Dendritic cell treated with granulocyte-macrophage colony-stimulating factor and Interleukin-4, amounts not matched to agents 40 ng/mL and 50 ng/mL, for 4 days (primary cell): Measurements from ENCODE around the gene OTUB1.
A peak's percentile ranks its signal among the peaks of the same experiment; 100 is the strongest.

ENCODE experiments used
- H3K27ac Mint-ChIP-seq: one replicate; pipeline ENCODE4 v1.8.0; 2022; ENCODE audit warnings: mild to moderate bottlenecking, mixed read lengths
- H3K27me3 Mint-ChIP-seq: one replicate; pipeline ENCODE4 v1.8.0; 2022; ENCODE audit warnings: mild to moderate bottlenecking, mixed read lengths
- H3K36me3 Mint-ChIP-seq: one replicate; pipeline ENCODE4 v1.8.0; 2022; ENCODE audit warnings: low read depth, mixed read lengths
- H3K4me1 Mint-ChIP-seq: one replicate; pipeline ENCODE4 v1.8.0; 2022; ENCODE audit warnings: low read depth, mixed read lengths
- H3K4me3 Mint-ChIP-seq: one replicate; pipeline ENCODE4 v1.8.0; 2022; ENCODE audit warnings: mild to moderate bottlenecking, moderate library complexity, mixed read lengths
- H3K9me3 Mint-ChIP-seq: one replicate; pipeline ENCODE4 v1.8.0; 2022; ENCODE audit warnings: mixed read lengths
- intact Hi-C: fragments of 100-400 bp; cut with micrococcal nuclease; formaldehyde crosslinking; loops from one replicate; pipeline ENCODE4 v1.15.0; 2022

The OTUB1 gene

DNA sequence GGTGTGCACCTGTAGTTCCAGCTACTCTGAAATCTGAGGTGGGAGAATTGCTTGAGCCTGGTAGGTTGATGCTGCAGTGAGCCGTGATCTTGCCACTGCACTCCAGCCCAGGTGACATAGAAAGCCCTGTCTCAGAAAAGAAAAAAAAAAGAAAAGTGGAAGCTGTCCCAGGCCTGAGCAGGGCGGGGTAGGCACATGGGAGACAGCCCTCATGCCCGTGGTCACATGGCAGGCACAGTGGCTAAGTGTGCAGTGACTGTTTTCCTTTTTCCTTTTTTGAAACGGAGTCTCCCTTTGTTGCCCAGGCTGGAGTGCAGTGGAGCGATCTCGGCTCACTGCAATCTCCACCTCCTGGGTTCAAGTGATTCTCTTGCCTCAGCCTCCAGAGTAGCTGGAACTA lies 7.8 kb downstream of the OTUB1 start:
- Mint-ChIP-seq H3K4me3 (peak overlapping the region; percentile 2), H3K4me1 (peaks cover 71% of the 10 kb centered on the region), H3K36me3 (peaks cover 95% of the 10 kb centered on the region), H3K27me3 (peaks cover 18% of the 10 kb centered on the region), H3K9me3 (no peaks in the 10 kb centered on the region), H3K27ac (peak overlapping the region; percentile 71)
- intact Hi-C loops: no loop called here

DNA sequence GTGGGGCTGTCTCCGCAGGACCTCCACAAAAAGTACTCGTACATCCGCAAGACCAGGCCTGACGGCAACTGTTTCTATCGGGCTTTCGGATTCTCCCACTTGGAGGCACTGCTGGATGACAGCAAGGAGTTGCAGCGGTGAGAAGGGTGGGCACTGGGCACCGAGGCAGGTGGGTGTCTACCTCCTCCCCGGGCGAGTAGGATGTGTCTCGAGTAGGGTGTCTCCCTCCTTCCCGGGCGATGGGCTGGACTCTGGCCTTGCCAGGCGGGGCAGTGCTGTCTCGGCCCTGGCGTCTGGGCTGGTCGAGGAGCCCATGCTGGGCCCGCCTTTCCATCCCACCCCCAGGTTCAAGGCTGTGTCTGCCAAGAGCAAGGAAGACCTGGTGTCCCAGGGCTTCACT lies 10.3 kb downstream of the OTUB1 start:
- peaks cover 69% of the 10 kb centered on the region for H3K36me3 Mint-ChIP-seq
- H3K4me1 Mint-ChIP-seq: peaks cover 81% of the 10 kb centered on the region
- no peak overlapping the region for H3K27ac Mint-ChIP-seq
- H3K9me3 Mint-ChIP-seq: no peaks in the 10 kb centered on the region
- no peak overlapping the region for H3K4me3 Mint-ChIP-seq
- intact Hi-C loops: no loop called here
- H3K27me3 Mint-ChIP-seq: peaks cover 38% of the 10 kb centered on the region

DNA sequence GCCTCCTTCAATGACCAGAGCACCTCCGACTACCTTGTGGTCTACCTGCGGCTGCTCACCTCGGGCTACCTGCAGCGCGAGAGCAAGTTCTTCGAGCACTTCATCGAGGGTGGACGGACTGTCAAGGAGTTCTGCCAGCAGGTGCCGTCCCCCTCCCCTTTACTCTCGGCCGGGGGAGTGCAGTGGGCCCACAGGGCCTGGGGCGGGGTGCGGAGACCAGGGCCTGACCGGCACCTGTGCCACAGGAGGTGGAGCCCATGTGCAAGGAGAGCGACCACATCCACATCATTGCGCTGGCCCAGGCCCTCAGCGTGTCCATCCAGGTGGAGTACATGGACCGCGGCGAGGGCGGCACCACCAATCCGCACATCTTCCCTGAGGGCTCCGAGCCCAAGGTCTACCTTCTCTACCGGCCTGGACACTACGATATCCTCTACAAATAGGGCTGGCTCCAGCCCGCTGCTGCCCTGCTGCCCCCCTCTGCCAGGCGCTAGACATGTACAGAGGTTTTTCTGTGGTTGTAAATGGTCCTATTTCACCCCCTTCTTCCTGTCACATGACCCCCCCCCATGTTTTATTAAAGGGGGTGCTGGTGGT lies 11.0 kb downstream of the OTUB1 start:
- H3K27ac Mint-ChIP-seq: no peak overlapping the region
- H3K9me3 Mint-ChIP-seq: no peaks in the 10 kb centered on the region
- intact Hi-C loops: no loop called here
- peaks cover 62% of the 10 kb centered on the region for H3K36me3 Mint-ChIP-seq
- H3K27me3 Mint-ChIP-seq: peaks cover 45% of the 10 kb centered on the region
- peaks cover 81% of the 10 kb centered on the region for H3K4me1 Mint-ChIP-seq
- no peak overlapping the region for H3K4me3 Mint-ChIP-seq

DNA sequence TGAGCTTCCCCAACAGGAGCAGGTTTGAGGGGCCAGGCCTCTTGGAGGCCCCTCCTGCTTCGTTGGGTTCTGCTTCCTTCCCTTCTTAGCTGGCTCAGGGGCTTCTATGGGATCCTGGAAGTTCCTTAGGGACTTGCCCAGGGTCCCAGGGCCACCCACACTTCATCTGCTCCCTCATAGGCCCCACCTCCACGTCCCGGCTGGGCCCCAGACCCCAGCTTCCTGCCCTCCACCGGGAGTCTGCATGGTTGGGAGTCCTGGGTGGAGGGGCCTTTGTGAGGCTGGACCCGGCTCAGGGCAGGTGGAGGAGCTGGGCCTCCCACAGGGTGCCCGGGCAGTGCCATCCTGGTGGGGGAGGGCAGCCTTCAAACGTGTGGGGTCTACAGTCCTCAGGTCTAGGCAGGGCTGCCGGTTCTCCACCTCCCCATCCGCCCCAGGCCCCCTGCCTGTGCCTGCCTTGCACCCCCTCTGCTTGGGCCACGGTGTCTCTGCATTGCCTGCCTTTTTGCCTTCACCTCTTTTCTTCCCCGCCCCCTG lies 11.6 kb downstream of the OTUB1 start:
- no peaks in the 10 kb centered on the region for H3K9me3 Mint-ChIP-seq
- peaks cover 57% of the 10 kb centered on the region for H3K36me3 Mint-ChIP-seq
- H3K4me1 Mint-ChIP-seq: peaks cover 85% of the 10 kb centered on the region
- H3K27me3 Mint-ChIP-seq: peaks cover 52% of the 10 kb centered on the region
- intact Hi-C loops: no loop called here
- peak overlapping the region; percentile 9 for H3K27ac Mint-ChIP-seq
- H3K4me3 Mint-ChIP-seq: no peak overlapping the region

DNA sequence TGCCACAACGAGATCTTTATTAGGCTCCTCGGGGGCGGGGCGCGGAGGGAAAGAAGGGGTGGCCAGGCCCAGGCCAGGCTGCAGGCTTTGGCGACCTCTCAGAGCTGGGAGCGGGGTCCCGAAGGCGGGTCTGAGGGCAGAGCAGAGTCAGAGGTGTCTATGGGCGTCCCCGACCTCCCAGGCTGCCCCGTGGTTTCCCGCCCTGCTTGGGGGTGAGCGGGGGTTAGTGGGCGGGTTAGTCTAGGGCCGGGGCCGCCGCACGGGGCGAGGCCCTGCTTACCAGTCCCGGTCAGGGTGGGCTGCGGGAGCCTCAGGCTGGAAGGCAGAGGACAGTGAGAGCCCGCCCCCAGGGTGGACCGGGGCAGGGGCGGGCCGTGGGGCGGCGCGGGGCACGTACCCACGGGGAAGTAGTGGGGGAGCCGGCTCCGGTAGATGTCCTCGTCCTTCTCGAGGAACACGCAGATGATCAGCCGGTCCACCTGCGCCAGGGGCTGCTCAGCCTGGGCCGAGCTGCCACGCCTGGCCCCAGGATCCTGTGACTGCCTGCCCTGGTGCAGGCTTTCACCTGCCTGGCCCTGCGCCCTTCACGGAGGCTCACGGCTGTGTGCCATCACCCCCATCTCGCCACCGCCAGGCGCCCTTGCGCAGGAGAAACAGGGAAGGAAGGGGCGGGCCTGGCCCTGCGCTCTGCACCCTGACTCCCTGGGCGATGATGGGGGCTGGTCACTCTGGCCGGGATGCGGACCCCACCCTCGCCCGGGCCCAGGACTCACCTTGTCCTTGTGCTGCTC lies 12.5 kb downstream of the OTUB1 start:
- peak overlapping the region; percentile 9 for H3K27ac Mint-ChIP-seq
- intact Hi-C loops: no loop called here

DNA sequence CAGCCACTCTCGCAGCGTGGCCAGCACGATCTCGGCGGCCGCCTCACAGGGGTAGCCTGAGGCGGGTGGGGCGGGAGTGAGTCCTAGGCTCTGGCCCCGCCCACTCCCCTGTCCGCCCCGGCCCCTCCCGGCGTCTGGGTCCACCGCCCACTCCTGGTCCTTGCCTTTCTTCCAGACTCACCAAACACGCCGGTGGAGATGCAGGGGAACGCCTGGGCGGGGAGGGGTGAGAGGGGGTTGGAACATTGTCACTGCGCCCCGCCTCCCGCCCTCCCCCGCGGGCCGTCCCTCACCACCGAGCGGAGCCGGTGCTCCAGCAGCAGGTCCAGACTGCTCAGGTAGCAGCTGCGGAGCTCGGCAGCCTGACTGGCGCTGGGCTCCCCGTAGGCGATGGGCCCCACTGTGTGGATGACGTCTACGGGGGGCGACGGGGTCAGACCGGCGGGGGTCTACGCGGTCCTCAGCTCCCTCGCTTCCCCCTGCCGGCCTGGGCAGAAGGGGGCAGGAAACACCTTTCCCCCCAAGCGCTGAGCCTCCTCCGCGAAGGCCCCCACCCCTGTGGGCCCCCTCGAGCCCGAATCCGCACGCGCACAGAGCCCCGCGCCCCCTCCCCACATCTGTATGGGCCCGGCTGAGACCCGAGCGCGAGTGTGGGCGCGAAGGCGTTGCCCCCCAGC lies 13.2 kb downstream of the OTUB1 start:
- peaks cover 67% of the 10 kb centered on the region for H3K27me3 Mint-ChIP-seq
- no peak overlapping the region for H3K27ac Mint-ChIP-seq
- peaks cover 42% of the 10 kb centered on the region for H3K36me3 Mint-ChIP-seq
- intact Hi-C loops: loop anchor here (1.0 kb wide), 1 partner anchor 149 kb away; no protein-coding TSS in a partner anchor
- H3K4me1 Mint-ChIP-seq: peaks cover 76% of the 10 kb centered on the region
- no peaks in the 10 kb centered on the region for H3K9me3 Mint-ChIP-seq
- H3K4me3 Mint-ChIP-seq: peak overlapping the region; percentile 70

More for the DNA sequence above, 12.5 kb downstream of the OTUB1 start:
- Mint-ChIP-seq H3K4me1 (peaks cover 77% of the 10 kb centered on the region), H3K4me3 (peak overlapping the region; percentile 70), H3K9me3 (no peaks in the 10 kb centered on the region), H3K27me3 (peaks cover 61% of the 10 kb centered on the region), H3K36me3 (peaks cover 50% of the 10 kb centered on the region)

DNA sequence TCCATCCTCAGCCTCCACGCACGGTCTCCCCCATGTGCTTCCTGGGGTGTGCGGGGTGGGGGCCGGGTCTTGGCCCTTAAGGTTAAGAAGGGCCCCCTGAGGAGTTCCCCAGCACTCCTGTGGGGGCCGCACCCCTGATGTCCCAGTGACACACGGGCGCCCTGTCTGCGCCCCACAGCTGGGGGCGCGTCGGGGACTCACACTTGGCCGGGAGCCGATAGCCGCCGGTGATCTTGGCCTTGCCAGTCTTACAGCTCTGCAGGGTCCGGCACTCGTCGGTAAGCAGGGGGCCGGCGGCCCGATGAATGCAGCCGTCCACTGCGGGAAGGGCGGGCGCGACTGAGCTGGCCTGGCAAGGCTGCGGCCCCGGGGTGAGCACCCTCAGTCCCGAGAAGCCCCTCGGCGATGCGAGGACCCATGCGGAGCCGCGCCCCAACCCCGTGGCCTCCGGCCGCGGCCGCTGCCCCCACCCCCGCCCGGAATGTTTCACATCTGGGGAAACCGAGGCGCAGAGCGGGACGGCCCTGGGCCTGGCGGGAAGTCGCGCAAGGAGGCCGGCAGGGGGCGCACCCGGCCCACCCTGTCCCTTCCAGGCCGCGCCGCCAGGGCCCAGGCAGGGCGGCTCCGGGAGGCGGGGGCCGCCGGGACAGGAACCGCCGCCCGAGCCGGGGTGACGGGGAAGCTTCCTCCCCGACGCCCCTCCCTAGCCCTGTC lies 13.9 kb downstream of the OTUB1 start:
- peak overlapping the region; percentile 47 for H3K4me3 Mint-ChIP-seq

DNA sequence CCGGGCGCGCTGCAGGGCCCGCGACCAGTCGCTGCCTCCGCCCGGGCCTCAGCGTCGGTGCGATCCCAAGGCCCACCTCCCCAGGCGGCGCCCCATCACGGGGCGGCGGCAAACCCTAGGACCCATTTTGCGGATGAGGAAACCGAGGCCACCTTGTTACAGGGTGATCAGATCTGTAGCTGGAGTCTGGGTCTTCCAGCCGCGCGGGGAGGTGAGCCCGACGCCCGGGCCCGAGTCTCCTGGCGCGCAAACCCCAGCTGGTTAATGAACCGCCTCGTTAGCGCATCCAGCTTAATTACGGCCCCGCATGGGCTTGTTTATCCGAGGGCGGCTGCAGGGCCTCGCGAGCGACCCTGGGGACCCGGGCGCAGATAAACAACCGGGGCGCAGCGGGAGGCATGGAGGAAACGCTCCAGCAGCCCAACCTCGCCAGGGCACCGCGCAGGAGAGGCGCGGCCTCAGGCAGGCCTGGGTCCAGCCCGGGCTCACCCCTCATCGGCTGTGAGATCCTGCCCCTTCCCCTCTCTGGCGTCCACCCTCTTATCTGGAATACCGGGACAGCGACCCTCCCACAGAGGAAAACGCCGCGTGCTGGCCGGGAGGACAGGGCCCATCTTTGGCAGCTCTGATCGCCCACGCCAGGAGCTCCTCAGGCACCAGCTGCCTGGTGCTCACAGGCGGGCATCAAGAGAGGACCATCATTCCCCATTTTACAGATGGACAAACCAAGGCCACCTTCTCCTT lies 14.7 kb downstream of the OTUB1 start:
- Mint-ChIP-seq H3K4me1 (peaks cover 61% of the 10 kb centered on the region), H3K27ac (no peak overlapping the region), H3K36me3 (peaks cover 28% of the 10 kb centered on the region), H3K4me3 (peak overlapping the region; percentile 30), H3K9me3 (no peaks in the 10 kb centered on the region), H3K27me3 (peaks cover 79% of the 10 kb centered on the region)
- intact Hi-C loops: loop anchor here (1.0 kb wide), 1 partner anchor 147 kb away; no protein-coding TSS in a partner anchor

More for the DNA sequence above, 13.9 kb downstream of the OTUB1 start:
- Mint-ChIP-seq H3K9me3 (no peaks in the 10 kb centered on the region), H3K27ac (no peak overlapping the region), H3K36me3 (peaks cover 35% of the 10 kb centered on the region), H3K4me1 (peaks cover 69% of the 10 kb centered on the region), H3K27me3 (peaks cover 72% of the 10 kb centered on the region)
- intact Hi-C loops: loop anchor here (1.0 kb wide), 1 partner anchor 148 kb away; no protein-coding TSS in a partner anchor

DNA sequence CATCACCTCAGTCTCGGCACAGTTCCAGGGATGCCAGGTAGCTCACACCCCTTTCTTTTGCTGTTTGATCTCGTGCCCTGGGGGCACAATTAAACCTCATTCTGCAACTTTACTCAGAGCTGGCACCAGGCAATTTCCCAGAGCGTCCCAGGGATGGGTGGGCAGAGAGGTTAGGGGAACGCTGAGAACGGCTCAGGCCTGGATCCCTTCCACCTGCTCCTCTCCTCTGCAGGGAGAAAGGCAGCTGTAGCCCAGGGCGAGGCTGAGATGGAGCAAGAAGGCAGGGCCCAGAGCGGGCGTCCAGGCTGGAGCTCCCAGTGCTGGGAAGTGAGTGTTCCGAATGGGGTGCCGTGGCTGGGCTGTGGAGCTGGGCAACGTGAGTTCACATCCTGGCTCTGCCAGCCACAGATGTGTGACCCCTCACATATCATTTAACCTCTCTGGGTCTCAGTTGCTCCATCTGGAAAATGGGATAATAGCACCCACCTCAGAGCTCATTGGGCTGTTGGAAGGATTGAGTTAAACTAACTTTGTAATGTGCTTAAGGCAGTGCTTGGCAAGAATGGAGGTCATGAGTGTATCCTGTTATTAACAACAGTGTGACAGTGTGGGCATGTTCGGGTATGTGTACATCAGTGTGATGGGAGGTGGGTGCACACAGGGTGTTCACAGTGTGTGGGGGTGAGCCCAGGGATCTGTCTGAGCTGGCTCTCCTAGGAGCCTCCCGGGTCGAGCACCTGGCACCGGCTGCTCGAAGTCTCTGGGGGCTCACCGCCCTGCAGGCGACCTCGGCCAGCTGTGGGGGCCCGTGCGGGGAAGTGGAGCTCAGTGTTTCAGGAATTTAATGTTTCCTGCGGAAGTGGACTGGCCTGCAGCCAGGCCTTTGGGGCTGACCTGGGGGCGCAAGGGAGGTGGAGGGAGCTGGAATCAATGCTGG lies 15.5 kb downstream of the OTUB1 start:
- Mint-ChIP-seq H3K4me3 (no peak overlapping the region), H3K27me3 (peaks cover 87% of the 10 kb centered on the region)
- intact Hi-C loops: no loop called here

DNA sequence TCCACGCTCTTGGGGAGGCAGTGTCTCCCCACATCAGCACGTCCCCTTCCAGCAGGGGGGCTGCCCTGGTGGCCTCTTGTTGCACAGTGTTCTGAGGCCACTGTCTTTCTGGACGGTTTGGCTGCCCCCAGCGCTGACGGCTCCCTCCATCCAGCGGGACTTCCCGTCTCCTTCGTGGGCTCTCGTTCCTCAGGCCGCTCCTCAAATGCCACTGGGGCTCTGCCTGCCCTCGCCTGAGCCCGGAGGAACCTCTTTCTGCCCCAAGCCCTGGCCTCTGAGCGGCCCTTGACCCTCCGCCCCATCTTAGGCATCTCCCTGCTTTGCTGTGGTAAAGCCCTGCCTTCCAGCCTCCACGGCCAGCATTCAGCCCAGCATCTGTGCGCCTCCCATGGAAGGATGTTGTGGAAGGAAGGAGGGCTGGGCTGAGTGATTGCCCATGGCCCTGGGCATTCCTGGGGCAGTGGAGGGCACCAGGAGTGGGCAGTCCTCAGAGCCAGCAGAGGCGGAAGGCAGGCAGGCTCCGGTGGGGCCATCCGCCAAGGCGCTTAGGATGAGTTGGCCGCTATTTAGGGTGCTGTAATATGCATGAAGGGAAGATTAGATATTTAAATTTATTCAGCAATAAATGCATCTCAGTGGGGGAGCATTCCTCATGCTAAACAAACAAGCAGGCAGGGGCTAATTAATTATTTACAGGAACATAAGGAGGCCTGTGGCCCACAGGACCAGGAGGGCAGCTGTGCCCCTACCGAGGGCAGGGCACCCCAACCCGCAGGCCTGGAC lies 17.8 kb downstream of the OTUB1 start:
- H3K27ac Mint-ChIP-seq: no peak overlapping the region
- peaks cover 87% of the 10 kb centered on the region for H3K27me3 Mint-ChIP-seq
- peaks cover 6% of the 10 kb centered on the region for H3K36me3 Mint-ChIP-seq
- no peaks in the 10 kb centered on the region for H3K9me3 Mint-ChIP-seq
- H3K4me3 Mint-ChIP-seq: no peak overlapping the region
- peaks cover 63% of the 10 kb centered on the region for H3K4me1 Mint-ChIP-seq
- intact Hi-C loops: no loop called here

More for the DNA sequence above, 15.5 kb downstream of the OTUB1 start:
- H3K4me1 Mint-ChIP-seq: peaks cover 67% of the 10 kb centered on the region
- H3K27ac Mint-ChIP-seq: no peak overlapping the region
- no peaks in the 10 kb centered on the region for H3K9me3 Mint-ChIP-seq
- peaks cover 20% of the 10 kb centered on the region for H3K36me3 Mint-ChIP-seq

DNA sequence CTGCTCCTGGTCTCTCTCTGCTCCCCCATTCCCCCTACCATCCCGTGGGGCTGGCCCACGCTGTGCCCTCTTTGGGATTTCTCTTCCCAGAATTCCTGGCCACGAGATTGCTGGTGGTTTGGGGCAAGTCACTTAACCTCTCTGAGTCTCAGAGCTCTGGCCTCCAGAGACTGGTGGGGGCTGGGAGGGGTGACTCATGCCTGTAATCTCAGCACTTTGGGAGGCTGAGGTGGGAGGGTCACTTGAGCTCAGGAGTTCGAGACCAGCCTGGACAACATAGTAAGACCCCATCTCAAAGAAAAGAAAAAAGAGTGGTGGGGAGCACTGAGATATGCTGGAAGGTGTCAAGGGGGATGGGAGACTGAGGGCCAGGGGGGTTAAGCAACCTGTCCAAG lies 18.3 kb downstream of the OTUB1 start:
- no peak overlapping the region for H3K27ac Mint-ChIP-seq
- H3K36me3 Mint-ChIP-seq: peaks cover 6% of the 10 kb centered on the region
- H3K27me3 Mint-ChIP-seq: peaks cover 87% of the 10 kb centered on the region
- H3K4me3 Mint-ChIP-seq: no peak overlapping the region
- no peaks in the 10 kb centered on the region for H3K9me3 Mint-ChIP-seq
- H3K4me1 Mint-ChIP-seq: peaks cover 59% of the 10 kb centered on the region
- intact Hi-C loops: no loop called here
